Activated T-helper 17 cell treated with anti-CD3 and anti-CD28 coated beads, Interleukin-2, amount 50 U/mL, for 72 hours (primary cell): Measurements from ENCODE around the gene FAM193B. TPM values are rescaled to one million over a fixed set of nuclear protein-coding genes. Genes with fewer than 3 reads are reported as not detected.
A peak's percentile ranks its signal among the peaks of the same experiment; 100 is the strongest.

Experiments used
- ATAC-seq: fragments of 150-1000 bp; cut with Tn5 transposase; replicated peaks from 2 replicates; pipeline ENCODE4 v1.10.0; 2021; ENCODE audit warnings: mild to moderate bottlenecking, moderate library complexity
- H3K27ac Mint-ChIP-seq: one replicate; pipeline ENCODE4 v1.8.0; 2022; ENCODE audit warnings: mixed read lengths
- H3K27me3 Mint-ChIP-seq: one replicate; pipeline ENCODE4 v1.8.0; 2022; ENCODE audit warnings: mixed read lengths
- H3K36me3 Mint-ChIP-seq: one replicate; pipeline ENCODE4 v1.8.0; 2022; ENCODE audit warnings: low read depth, mild to moderate bottlenecking, mixed read lengths
- H3K4me1 Mint-ChIP-seq: one replicate; pipeline ENCODE4 v1.8.0; 2022; ENCODE audit warnings: mixed read lengths
- H3K4me3 Mint-ChIP-seq: one replicate; pipeline ENCODE4 v1.8.0; 2022; ENCODE audit warnings: mild to moderate bottlenecking, mixed read lengths
- H3K9me3 Mint-ChIP-seq: one replicate; pipeline ENCODE4 v1.8.0; 2022; ENCODE audit warnings: mixed read lengths
- total RNA-seq, 2 donors: library from RNA; stranded (reverse); gene quantifications; one replicate each; pipeline ENCODE4 v1.2.3, GENCODE V29; 2022

FAM193B gene
- total RNA-seq, 2 donors from 2014 or later, result 67.5 to 72.3 TPM

GRCh38 chr5:177555665-177556064, 1.3 kb upstream of the FAM193B start:
- no peak for ATAC-seq
- H3K36me3 Mint-ChIP-seq, result peaks cover 28% of the 10 kb centered on the region
- H3K9me3 Mint-ChIP-seq, result no peaks in the 10 kb centered on the region
- peak overlapping the region; percentile 91 for H3K4me3 Mint-ChIP-seq
- H3K27me3 Mint-ChIP-seq, result no peaks in the 10 kb centered on the region
- peaks cover 16% of the 10 kb centered on the region for H3K4me1 Mint-ChIP-seq
- H3K27ac Mint-ChIP-seq, result no peak overlapping the region

- H3K27me3 Mint-ChIP-seq, result no peaks in the 10 kb centered on the region
- H3K9me3 Mint-ChIP-seq, result no peaks in the 10 kb centered on the region
- H3K4me3 Mint-ChIP-seq, result peak overlapping the region; percentile 91
- peak overlapping the region; percentile 88 for H3K27ac Mint-ChIP-seq
- ATAC-seq, result no peak
- H3K36me3 Mint-ChIP-seq, result peaks cover 32% of the 10 kb centered on the region
- H3K4me1 Mint-ChIP-seq, result peaks cover 16% of the 10 kb centered on the region
These were observed 865 bp upstream of the FAM193B start for GRCh38 chr5:177555228-177555627.

DNA sequence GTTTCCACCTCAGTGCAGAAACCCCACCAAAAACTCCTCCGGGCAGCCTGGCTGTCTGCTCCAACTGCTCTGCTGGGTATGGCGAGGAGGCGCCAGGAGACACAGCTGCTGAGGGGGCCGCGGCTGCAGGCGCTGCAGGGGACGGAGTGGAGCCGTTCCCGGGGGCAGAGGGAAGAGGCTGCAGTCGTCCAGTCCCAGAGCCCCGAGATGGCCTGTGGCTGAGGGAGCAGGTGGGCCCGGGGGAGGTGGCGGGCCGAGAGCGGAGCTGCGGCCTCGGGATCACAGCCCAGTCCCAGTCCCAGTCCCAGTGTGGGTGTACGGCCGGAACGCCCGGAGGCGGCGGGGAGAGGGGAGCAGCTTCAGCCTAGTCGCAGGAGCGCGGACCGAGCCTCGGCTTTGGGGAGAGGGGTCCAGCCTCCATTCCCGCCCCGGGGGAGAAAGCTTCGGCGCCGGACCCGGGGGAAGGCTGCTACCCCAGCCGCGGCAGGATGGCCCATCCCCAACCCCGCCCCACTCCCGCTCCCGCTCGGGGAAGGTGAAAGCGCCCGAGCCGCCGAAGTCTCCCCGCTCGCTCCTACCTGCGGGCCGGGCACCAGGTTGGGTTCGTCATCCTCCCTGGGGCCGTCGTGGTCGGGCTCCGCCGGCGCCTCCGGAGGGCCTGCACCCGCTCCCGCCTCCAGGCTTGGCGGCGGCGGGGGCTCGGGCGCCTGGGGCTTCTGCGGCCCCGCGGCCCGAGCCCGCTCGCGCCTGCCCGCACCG, 513 bp downstream of the FAM193B start:
- no peak overlapping the region for H3K27ac Mint-ChIP-seq
- H3K4me1 Mint-ChIP-seq, result peaks cover 16% of the 10 kb centered on the region
- peak; percentile 51 for ATAC-seq
- peak overlapping the region; percentile 91 for H3K4me3 Mint-ChIP-seq
- H3K27me3 Mint-ChIP-seq, result no peaks in the 10 kb centered on the region
- no peaks in the 10 kb centered on the region for H3K9me3 Mint-ChIP-seq
- peaks cover 35% of the 10 kb centered on the region for H3K36me3 Mint-ChIP-seq

- Mint-ChIP-seq H3K27ac (peak overlapping the region; percentile 78), H3K4me3 (peak overlapping the region; percentile 75), H3K27me3 (no peaks in the 10 kb centered on the region), H3K9me3 (no peaks in the 10 kb centered on the region), H3K36me3 (peaks cover 38% of the 10 kb centered on the region), H3K4me1 (peaks cover 16% of the 10 kb centered on the region)
- no peak for ATAC-seq
These were observed 1.4 kb downstream of the FAM193B start for GRCh38 chr5:177552839-177553455.

- Mint-ChIP-seq H3K9me3 (no peaks in the 10 kb centered on the region), H3K4me1 (peaks cover 16% of the 10 kb centered on the region), H3K4me3 (no peak overlapping the region), H3K27me3 (no peaks in the 10 kb centered on the region), H3K27ac (no peak overlapping the region), H3K36me3 (peaks cover 54% of the 10 kb centered on the region)
- no peak for ATAC-seq
These were observed 4.2 kb downstream of the FAM193B start for GRCh38 chr5:177550122-177550521.

DNA sequence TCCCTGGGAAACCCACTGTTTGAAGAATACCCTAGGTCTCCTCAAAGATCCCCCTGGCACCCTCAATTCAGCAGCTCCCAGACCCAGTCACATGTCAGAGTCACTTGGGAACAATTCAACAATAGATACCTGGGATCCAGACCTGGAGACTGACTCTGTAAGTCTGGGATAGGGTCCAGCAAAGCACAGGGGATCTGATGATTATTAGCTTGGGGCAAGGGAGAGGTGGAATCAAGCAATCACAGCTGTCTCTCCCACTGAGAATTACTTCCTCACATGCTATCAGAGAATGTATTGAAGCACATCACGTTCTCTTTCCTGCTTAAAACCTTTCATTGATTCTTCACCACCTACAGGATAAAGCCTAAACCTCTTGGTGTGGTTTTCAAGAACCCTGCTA, 5.9 kb downstream of the FAM193B start:
- Mint-ChIP-seq H3K36me3 (peaks cover 54% of the 10 kb centered on the region), H3K4me3 (no peak overlapping the region), H3K4me1 (peaks cover 16% of the 10 kb centered on the region), H3K27me3 (no peaks in the 10 kb centered on the region), H3K27ac (no peak overlapping the region), H3K9me3 (no peaks in the 10 kb centered on the region)
- no peak for ATAC-seq

GRCh38 chr5:177547736-177548135, 6.6 kb downstream of the FAM193B start:
- ATAC-seq, result no peak
- Mint-ChIP-seq H3K4me3 (no peak overlapping the region), H3K4me1 (peaks cover 14% of the 10 kb centered on the region), H3K27me3 (no peaks in the 10 kb centered on the region), H3K36me3 (peaks cover 50% of the 10 kb centered on the region), H3K9me3 (no peaks in the 10 kb centered on the region), H3K27ac (no peak overlapping the region)

DNA sequence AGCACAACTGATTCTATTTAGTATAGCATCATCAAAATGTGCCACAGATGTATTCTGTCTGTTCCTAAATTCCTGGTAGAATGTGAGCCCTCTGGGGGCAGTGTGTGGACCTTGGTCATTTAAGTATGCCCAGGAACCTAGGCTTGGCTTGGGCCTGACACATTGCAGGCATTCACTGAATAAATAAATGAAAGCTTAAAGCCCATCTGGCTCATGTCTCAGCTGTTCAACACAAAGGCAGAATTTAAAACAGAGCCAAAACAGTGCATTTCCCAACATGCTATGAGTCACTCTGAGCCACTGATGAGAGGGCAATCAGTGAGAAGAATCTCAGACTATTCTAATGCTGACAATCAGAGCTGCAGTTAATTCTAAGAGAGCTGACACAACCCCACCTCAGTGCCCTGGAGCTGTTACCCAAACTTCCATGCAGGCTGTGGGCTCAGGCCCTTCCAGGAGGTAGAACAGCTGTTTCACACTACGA, 8.1 kb downstream of the FAM193B start:
- Mint-ChIP-seq H3K9me3 (no peaks in the 10 kb centered on the region), H3K27ac (peak overlapping the region; percentile 7), H3K4me3 (no peak overlapping the region), H3K4me1 (peaks cover 10% of the 10 kb centered on the region), H3K27me3 (no peaks in the 10 kb centered on the region), H3K36me3 (peaks cover 42% of the 10 kb centered on the region)
- peak; percentile 50 for ATAC-seq

GRCh38 chr5:177545487-177546257, 8.7 kb downstream of the FAM193B start:
- Mint-ChIP-seq H3K4me1 (peaks cover 13% of the 10 kb centered on the region), H3K4me3 (no peak overlapping the region), H3K27me3 (no peaks in the 10 kb centered on the region), H3K27ac (peak overlapping the region; percentile 7), H3K36me3 (peaks cover 41% of the 10 kb centered on the region), H3K9me3 (no peaks in the 10 kb centered on the region)
- no peak for ATAC-seq

DNA sequence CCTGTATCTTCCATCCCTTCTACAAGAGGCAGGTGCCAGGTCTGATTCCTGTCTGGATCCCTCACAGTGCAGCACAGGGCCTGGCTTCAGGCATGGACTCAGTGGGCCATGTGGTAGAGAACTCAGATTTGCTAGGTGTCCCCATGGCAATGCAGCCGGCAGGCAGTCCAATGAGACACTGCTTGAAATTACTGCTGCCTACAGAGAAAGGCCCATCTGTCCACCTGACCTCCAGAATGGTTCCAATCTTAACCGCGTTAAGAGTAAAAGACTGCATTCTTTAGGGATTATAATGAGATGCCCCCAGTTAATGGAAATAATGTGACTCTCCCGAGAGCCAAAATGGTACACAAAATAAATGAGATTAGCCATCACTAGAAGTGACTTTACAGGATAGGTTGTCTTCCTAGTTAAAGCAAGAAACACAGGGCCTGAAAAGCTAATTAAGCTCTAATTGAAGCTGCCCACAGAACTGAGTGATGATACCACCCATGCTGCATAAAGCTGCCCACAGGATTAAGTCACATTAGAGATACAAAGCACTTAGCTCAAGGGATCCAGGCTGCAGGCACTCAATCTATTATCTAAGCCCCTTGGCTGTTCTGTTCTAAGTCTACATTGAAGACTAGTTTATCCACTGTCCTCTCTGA, 11.4 kb downstream of the FAM193B start:
- Mint-ChIP-seq H3K4me1 (peaks cover 14% of the 10 kb centered on the region), H3K4me3 (no peak overlapping the region), H3K27ac (peak overlapping the region; percentile 28), H3K27me3 (no peaks in the 10 kb centered on the region), H3K9me3 (no peaks in the 10 kb centered on the region), H3K36me3 (peaks cover 51% of the 10 kb centered on the region)
- no peak for ATAC-seq

DNA sequence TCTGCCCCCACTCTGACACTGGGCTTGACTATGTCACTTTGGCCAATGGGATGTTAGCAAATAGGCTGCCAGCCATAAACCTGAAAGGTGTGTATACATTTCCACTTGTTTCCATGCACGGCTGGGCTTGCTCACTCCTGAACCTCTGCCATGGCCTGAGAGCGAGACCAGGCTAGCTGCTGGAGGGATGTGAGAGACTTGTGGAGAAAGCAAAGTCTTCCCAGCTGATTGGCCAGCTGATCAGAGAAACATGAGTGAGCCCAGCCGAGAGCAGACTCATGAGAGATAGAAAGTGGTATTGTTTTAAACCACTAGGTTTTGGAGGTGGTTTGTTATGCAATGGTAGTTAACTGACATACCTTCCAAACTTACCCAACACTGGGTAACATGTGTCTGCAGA, 13.9 kb downstream of the FAM193B start:
- Mint-ChIP-seq H3K4me1 (peaks cover 14% of the 10 kb centered on the region), H3K27ac (no peak overlapping the region), H3K36me3 (peaks cover 57% of the 10 kb centered on the region), H3K4me3 (no peak overlapping the region), H3K9me3 (no peaks in the 10 kb centered on the region), H3K27me3 (no peaks in the 10 kb centered on the region)
- no peak for ATAC-seq

GRCh38 chr5:177539411-177539810, 15.0 kb downstream of the FAM193B start:
- Mint-ChIP-seq H3K9me3 (no peaks in the 10 kb centered on the region), H3K27me3 (no peaks in the 10 kb centered on the region), H3K4me3 (no peak overlapping the region), H3K4me1 (peaks cover 14% of the 10 kb centered on the region), H3K27ac (no peak overlapping the region), H3K36me3 (peaks cover 66% of the 10 kb centered on the region)
- ATAC-seq, result no peak

GRCh38 chr5:177538876-177539275, 15.5 kb downstream of the FAM193B start:
- Mint-ChIP-seq H3K27ac (no peak overlapping the region), H3K9me3 (no peaks in the 10 kb centered on the region), H3K4me1 (peaks cover 14% of the 10 kb centered on the region), H3K4me3 (no peak overlapping the region), H3K27me3 (no peaks in the 10 kb centered on the region), H3K36me3 (peaks cover 68% of the 10 kb centered on the region)
- ATAC-seq, result no peak
